HG02763 (cell line): ENCODE results near the gene ZNHIT1.

Source experiments
- ATAC-seq: cut with Tn5 transposase; IDR thresholded peaks from one replicate; pipeline ENCODE4 v1.9.1; 2021; ENCODE audit warnings: mild to moderate bottlenecking, moderate library complexity; ENCODE audit not compliant: unreplicated experiment

ZNHIT1 gene

DNA sequence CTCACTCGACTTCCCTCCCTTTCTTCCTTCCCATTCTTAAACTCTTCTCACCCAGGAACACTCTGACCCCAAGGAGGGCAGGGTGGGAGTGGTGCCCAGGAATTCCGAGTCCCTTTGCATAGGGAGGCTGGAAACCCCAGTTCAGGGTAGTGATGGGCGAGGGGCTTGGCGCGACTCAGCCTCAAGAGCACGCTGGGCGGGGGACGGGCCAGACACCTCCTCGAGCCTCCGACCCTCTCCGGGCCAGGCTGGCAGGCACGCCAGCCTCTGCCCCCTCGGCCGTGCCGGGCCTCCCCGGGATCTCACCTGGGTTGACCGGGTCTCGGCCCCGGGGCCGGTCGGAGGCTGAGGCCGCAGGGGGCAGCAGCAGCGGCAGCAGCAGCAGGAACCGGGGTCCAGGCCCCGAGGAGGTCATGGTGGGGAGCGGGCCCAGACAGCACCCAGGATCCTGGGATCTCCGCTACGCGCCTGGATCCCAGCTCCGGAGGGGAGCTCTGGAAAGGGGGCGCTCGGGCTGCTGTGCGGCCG is 1.0 kb upstream of the ZNHIT1 start:
- peak; percentile 10 for ATAC-seq

- no peak for ATAC-seq
Observed at GRCh38 chr7:101218236-101219125, 516 bp downstream of the ZNHIT1 start.

DNA sequence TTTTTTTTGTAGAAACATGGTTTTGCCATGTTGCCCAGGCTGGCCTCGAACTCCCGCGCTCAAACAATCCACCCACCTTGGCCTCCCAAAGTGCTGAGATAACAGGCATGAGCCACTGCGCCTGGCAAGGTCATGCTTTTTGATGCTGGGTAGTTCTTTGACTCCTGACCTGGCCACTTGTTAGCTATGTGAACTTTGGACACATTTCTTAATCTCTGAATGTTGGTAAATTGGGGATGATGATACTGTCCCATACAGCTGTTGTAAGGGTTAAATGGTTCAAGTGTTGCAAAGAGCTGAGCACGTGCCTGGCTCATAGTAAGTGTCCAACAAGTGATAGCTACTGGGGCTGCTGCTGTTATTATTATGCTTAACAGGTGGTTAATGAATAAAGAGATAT is 2.3 kb downstream of the ZNHIT1 start:
- no peak for ATAC-seq

DNA sequence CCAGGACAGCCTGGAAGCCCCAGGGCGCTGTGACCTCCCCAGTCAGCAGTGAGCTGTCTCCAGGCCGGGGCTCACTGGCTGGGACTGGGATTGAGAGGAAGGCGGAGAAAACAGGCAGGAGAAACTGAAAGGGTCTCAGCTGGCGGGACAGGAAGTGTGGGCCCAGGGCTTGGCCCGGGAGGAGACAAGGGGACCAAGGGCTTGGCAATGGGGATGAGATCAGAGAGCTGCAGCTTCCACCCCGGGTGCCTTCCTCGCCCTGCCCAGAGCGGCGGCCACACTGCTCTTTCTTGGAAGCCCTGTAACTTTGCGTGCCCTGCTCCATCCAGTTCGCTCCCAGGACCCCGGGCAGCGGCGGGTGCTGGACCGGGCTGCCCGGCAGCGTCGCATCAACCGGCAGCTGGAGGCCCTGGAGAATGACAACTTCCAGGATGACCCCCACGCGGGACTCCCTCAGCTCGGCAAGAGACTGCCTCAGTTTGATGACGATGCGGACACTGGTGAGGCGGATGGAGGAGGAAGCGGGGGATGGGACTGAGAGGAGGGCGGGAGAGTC is 4.4 kb downstream of the ZNHIT1 start:
- ATAC-seq: no peak

- no peak for ATAC-seq
Observed at GRCh38 chr7:101223528-101223927, 5.6 kb downstream of the ZNHIT1 start.

DNA sequence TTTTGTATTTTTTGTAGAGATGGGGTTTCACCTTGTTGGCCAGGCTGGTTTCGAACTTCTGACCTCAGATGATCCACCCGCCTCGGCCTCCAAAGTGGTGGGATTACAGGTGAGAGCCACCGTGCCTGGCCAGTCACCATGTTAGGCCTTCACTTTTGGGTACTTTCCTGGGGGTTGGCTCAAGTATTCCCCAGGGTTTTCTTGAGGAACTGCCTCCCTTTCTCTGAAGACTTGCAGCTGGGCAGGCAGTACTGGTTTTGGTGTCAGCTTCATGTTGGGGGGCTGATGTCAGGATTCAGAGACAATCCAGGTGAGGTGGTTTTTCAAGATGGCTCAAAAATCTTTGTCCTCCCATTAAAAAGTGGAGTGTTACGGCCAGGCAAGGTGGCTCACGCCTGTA is 7.7 kb downstream of the ZNHIT1 start:
- ATAC-seq: no peak

GRCh38 chr7:101226721-101227120 is 8.8 kb downstream of the ZNHIT1 start:
- ATAC-seq: no peak

DNA sequence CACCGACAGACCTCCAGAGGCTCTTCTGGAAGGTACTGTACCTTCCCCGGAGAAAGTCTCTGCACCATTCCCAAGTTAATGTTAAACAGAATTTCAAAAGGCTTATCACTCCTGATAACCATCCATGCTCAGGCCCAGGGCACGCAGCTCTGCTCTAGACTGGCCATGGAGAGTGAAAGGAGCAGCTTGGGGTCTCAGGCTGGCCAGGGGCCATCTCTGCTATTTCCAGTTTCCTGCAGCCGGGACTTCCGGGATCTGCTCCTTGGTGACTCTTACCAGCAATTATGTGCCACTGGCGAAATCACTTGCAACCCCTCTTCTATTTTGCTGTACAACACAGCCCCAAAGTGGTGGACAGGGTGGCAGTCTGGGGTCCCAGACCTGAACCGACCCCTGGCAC is 13.7 kb downstream of the ZNHIT1 start:
- no peak for ATAC-seq

DNA sequence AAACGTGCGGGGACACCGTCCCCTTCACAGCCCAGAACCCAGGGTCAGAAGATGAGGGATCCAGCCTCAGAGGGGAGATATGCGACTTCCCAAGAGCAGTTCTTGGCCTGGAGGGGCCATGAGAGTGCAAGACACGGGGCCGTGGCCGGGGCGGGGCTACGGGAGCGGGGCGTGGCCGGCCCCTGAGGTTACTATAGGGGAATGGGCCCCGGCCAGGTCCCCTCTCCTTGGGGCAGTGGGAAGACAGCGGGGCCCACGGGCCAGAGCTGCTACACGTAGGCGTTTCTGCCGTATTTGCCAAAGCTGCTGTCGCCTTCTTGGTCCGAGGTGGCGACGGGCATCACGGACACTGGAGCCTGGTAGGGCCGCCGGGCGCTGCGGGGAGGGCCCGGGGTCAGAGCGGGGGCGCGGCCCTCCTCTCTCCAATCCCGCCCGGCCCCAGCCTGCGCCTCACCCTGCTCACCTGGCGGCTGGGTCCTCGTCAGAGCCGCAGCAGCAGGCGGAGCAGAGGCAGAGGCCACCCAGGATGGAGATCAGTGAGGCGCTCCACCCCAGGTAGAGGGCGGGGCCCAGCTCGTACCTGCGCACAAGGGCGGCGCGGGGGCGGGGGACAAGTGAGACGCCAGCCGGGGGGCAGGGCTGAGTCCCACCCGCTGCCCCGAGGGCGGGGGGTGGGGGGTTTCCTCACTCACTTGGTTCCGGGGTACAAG is 14.3 kb downstream of the ZNHIT1 start:
- ATAC-seq: no peak

DNA sequence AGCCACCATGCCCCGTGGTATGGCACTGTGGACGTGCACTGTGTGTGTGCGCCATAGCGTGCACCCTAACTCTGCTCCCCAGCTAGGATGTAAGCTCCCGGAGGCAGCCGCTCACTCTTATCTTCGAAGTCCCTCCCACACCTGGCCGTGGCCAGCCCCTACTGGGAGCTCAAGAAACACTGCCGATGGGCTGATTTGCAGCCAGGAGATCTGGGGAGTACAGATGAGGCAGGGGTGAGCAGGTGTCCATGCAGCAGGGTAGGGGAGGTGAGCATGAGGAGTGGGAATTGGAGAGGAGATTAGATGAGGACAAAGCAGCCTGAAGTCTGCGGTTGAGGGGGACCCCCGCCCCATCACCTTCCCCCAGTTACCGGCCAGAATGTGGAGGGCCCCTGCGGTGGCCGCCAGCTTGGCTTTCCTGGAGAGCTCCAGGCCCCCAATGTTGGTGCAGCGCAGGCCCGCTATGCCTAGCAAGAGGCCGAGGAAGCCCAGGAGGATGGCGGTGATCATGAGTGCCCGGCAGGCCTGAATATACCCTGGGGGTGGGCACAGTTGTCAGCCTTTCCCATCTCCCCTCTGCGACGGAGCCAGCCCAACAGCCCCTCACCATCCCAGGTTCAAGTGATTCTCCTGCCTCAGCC is 16.1 kb downstream of the ZNHIT1 start:
- ATAC-seq: no peak

DNA sequence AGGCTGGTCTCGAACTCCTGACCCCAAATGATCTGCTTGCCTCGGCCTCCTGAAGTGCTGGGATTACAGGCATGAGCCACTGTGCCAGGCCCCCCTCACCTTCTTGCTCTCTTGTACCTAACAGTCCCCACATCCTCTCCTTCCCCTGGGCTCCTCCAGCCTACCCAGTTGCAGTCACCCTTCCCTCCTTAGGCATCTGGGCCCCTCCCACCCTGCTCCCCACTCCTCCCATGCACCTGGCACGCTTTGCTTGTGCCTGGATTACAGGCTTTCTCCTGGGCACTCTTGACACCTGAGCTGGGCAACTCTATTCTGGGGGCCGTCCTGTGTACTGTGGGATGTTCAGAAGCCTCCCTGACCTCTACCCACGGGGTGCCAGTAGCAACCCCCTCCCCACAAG is 16.7 kb downstream of the ZNHIT1 start:
- ATAC-seq: no peak

DNA sequence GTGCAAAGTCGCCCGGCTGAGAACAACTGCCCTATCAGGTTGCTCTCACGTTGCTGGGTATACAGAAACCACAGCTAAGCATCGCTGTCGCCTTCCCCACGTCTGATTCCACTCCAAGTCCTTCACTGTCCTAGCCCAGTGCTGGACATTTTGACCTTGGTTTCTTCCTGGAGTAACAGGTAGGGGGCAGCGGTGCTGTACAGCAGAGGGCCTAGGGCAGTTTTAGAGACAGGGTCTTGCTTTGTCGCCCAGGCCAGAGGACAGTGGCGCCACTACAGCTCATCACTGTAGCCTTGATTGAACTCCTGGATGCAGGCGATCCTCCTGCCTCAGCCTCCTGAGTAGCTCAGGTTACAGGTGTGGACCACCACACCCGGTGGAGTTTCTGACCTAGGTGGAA is 17.1 kb downstream of the ZNHIT1 start:
- no peak for ATAC-seq

DNA sequence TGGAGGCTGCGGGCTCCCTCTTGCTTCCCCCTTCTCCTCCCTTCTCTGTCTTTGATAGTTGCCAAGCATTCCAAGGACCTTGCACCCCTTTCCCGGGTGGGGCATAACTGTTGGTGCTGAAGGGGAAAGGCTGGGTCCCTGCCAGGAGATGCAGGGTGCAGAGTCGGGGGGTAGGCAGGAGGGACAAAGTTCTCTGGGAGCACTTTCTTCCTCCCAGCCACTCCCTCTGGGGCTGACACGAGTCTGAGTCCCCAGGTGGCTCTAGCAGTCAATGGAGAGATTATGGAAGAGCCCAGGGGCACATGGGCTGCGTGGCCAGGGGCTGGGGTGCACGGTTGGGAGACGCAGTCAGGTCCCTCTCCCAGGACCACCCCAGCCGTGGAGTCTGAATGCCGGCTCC is 17.6 kb downstream of the ZNHIT1 start:
- no peak for ATAC-seq

GRCh38 chr7:101236292-101236835 is 18.4 kb downstream of the ZNHIT1 start:
- ATAC-seq: no peak

GRCh38 chr7:101237206-101238067 is 19.5 kb downstream of the ZNHIT1 start, which contains the start of gene CLDN15:
Gene CLDN15 (minus strand): TSS chr7:101237802. CDS start chr7:101237581, 221 bp downstream.
- no peak for ATAC-seq

GRCh38 chr7:101238226-101239182 is 20.5 kb downstream of the ZNHIT1 start:
- ATAC-seq: no peak

DNA sequence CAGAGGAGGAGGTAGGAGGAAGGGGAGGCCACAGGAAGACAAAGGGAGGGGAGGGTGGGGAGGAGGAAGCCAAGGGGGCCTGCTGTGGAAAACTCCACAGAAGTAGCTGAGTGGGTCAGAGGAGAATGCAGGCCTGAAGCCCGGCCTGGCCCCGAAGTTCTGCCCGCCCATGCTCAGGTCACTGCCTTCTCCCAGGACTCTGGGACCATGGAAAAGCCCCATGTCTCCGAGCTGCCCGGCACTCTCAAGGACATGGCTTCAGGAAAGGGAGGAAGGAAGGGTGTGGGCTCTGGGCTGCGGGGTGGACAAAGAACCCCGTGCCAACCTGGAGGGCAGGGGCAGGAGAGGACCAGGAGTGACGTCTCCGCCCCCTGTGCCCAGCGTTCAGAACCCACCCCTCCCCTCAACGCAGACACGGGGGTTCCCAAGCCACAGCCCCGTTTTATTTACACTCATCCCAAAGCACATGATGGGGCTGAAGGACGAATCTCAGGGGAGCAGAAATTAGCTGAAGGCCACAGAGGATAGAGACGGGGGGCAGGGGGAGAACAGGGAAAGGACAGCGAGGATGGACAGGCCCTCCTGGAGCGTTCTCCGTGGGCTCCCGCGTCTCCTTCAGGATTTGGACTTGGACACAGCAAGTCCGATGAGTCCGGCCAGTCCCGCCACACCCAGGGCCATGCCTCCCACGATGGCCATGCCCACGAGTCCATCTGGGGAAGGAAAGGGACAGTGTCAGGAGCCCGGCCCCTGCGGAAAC is 21.4 kb downstream of the ZNHIT1 start:
- ATAC-seq: no peak

DNA sequence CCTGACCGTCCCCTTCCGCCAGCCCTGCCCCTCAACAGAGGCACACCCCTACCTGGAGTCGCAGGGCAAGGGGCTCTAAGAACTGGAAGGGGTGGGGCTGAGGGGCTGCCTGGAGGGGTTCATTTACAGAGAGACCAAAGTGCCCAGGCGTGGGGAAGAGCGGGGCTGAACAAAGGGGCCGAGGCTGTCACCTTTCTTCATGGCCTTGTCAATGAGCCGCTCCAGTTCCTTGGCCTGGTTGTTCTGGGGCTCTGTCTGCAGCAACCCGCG is 21.9 kb downstream of the ZNHIT1 start:
- no peak for ATAC-seq
